Endometrium (tissue), 2 donors: Measurements from ENCODE around the gene BTBD8.

ENCODE experiments used
- FAIRE-seq: peaks from 2 replicates; lab custom pipeline; 2012; peaks lifted over from hg19 to GRCh38; lab: Jason Lieb, UNC
- donor health status: control.
- donor health status: control.

Gene BTBD8

DNA sequence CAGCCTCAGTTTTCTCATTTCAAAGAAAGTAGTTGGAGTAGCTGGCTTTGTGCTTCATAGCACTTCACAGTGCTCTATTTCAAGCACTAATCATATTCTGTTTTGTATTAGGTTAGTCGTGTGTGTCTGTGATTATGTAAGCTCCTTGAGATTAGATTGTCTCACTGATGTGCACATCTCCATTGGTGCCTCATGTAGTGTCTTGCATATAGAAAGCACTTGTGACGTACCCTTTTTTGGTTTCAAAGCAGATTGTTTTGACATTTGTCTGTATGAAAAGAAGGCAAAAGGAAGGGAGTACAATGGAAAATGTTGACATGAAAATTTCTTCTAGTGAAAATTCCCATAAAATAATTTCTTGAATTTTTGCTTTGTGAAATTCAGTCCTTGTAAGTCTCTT lies 13.9 kb downstream of the BTBD8 start:
- no peak for FAIRE-seq

DNA sequence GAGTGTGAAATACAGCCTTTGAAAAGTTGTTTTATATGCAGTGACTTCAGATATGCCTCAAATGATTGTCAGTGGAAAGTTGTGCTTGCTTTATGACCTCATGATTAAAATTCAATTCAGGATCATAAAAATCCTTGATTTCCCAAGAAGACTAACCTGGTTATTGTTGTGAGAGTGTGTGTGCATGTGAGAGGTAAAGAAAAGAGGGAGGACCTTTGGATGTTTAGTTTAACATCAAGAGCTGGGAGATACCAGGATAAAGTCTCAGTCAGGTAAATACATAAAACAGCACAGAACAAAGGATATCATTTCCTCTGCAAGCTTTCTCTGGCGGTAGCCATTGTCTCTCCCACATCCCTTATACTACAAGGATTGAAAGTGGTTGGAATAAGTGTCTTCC lies 14.4 kb downstream of the BTBD8 start:
- no peak for FAIRE-seq

DNA sequence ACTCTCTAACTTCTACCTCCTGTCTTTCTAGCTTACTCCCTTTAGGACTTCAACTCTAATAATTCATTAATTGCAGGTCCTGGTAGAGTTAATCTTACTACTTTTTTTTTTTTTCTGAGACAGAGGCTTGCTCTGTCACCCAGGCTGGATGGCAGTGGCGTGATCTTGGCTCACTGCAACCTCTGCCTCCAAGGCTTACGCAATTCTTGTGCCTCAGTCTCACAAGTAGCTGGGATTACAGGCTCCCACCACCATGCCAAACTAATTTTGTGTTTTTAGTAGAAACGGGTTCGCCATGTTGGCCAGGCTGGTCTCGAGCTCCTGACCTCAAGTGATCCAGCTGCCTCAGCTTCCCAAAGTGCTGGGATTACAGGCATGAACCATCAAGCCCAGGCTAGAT lies 15.7 kb downstream of the BTBD8 start:
- no peak for FAIRE-seq

DNA sequence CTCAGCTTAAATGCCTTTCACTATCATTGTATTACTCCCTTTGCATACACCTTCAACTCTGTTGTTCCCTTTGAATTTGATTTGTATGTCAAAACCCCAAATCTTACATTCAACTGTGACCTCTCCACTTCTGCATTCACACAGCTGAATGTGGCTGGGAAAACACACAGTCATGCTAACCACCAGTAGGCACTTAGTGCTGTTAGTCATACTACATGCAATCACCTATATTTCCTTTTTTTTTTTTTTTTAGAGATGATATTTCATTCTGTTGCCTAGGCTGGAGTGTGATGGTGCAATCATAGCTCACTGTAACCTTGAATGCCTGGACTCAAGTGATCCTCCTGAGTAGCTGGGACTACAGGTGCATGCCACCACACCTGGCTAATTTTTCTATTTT lies 16.2 kb downstream of the BTBD8 start:
- FAIRE-seq = no peak

DNA sequence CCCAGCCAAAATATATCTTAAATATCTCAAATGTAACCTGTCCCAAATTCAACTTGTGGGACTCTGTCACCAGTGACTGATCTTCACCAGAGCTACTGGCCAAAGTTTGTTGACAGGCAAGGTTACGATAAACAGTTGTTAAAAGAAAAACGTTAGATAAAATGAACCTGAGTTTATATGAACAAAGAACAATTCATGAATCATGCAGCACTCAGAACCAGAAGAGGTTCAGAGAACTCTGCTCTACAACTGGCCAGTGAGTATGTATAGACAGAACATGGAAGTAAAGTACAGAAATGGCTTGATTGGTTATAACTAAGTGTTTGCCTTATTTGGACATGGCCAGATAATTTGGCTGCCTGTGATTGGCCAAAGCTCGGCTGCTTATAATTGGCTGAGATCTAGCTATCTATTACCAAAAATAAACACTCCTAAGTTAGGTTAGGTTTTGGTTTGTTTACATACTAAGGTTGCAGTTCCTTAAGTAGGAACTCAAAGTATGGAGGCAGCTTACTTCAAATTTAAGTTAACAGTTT lies 25.5 kb downstream of the BTBD8 start:
- no peak for FAIRE-seq

DNA sequence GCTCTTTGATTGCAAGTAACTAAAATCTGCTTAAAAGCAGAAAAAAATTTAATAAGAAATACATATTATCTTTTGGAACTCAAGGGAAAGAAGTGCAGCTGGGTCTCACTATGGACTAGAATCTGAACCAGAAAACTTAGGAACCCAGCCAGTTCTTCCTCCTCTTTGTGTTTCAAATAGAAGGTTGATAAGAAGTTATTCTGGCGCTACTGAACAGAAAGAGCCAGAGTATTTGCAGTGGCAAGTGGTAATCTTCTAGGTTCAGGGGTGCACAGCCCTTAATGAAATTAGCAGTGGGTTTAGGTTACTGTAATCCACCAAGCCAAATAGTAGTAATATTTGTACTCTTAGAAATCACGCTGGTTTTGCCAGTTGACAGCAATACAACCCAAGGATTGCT lies 28.5 kb downstream of the BTBD8 start:
- FAIRE-seq = no peak

DNA sequence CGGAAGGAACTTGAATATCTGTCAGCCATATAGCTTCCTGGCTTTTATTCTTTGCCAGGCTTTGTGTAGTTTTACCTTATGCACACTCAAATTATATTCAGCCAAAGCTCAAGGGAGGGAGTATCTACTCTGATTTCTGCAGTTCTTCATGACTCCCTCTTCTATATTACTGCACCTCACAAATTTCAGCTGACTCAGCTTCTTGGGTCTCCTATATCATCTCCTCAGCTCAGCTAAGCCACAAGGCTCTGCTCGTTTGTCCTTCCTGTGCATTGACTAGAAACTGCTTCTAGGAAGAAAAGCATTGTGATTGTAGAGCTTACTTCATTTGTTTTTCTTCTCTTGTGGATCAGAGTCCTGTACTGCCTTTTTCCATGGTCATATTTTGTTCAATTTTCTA lies 37.4 kb downstream of the BTBD8 start:
- no peak for FAIRE-seq

DNA sequence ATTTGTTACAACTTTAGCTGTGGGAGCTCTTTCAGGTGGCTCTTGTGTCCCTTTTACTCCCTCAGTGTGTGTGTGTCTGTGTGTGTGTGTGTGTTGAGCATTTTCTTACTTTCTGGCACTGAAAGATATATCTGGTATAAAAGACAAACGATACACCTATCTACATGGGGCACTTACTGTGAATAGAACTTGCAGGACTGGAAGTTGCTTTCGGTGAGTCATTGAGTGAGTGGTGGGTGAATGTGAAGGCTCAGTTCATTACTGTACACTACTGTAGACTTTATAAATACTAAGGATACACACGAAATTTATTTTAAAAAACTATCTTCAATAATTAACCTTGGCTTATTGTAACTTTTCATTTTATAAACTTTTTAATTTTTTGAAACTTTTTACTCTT lies 38.7 kb downstream of the BTBD8 start:
- no peak for FAIRE-seq

DNA sequence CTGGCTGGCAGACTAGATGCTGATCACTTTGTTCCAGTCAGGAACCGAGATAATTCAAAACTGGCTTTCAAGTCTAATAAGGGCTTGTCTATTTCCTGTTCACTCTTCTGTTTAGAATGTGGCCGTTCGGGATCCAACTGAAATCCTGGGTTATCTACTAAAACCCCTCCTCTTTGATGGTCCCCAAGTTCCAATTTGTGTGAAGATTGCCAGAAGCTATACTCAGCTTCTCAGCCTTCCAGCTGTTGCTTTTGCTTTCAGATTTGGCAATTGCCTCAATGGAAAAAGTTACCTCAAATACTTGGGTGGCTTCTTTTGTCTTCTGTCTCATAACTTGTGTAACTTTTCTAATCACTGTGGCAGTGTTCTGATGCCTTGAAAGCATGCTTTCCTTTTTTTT lies 43.7 kb downstream of the BTBD8 start:
- FAIRE-seq = no peak

DNA sequence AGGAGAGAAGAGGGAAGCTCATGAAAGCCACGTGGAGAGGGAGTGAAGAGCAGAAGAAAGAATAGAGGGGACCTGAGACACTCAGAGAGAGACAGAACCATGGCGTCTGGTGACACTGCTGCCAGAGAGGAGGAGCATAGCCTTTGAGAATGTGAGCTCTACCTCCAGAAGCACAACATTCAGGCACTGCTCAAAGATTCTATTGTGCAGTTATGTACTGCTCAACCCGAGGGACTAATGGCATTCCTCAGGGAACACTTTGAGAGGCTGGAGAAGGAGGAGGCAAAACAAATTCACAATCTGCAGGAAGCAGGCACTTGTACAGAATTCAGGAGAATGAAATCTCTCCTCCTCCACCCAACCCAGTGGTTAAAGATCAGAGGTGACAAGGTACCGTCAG lies 45.1 kb downstream of the BTBD8 start:
- FAIRE-seq = no peak

DNA sequence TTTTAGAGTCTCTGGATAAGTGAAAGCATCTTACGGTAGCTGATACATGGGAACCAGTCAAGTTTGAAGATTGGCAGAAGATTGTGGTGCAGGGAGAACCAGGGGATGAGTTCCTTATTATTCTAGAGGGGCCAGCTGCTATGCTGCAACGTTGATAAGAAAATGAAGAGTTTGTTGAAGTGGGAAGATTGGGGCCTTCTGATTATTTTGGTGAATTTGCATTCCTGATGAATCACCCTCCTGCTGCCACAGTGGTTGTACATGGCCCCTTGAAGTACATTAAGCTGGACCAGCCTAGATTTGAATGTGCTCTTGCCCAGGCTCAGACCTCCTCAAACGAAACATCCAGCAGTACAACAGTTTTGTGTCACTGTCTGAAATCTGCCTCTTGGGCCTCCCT lies 45.9 kb downstream of the BTBD8 start:
- FAIRE-seq = no peak

DNA sequence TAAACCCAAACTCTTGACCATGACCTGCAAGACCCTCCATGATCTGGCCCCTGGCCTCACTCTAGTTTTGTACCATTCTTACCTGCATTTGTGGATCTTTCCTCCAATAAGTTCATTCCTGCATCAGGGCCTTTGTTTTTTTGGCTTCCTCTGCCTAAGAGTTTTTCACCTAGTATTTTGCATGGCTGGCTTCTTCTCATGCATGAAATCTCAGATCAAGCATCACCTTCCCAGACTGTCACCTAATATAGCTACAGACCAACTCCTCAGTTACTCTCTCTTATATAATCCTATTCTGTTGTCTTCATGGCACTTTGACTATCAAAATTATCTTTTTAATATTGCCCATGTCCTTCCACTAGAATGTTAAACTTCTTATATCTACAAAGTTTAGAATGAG lies 54.2 kb downstream of the BTBD8 start:
- FAIRE-seq = no peak

DNA sequence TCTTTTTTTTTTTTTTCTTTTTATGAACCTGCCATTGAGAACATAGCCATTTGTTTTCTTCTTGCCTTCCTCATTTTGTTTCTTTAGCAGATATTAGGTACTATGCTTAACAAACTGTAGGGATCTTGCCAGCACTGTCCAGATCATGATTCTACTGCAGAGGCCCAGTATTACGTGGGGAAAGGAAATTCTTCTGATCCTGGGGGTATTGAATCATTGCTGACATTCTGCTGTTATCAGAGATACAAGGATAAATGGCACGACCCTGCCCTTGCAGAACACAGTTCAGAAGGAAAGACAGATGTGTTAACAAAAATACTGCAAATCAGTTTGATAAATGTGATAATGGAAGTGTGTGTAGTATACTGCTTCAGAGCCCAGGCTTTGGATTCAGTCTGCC lies 56.2 kb downstream of the BTBD8 start:
- no peak for FAIRE-seq

DNA sequence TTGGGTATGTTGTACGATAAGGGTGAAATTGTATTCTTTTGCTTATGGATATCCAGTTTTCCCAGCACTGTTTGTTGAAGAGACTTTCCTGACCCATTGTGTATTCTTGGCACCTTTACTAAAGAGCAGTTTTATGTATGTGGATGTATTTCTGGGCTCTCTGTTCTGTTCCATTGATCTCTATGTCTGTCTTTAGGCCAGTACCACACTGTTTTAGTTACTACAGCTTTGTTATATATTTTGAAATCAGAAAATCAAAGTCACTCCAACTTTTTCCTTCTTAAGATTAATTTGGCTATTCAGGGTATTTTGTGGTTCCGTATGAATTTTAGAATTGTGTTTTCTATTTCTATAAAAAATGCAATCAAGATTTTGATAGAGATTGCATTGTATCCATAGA lies 74.8 kb downstream of the BTBD8 start:
- FAIRE-seq = no peak

DNA sequence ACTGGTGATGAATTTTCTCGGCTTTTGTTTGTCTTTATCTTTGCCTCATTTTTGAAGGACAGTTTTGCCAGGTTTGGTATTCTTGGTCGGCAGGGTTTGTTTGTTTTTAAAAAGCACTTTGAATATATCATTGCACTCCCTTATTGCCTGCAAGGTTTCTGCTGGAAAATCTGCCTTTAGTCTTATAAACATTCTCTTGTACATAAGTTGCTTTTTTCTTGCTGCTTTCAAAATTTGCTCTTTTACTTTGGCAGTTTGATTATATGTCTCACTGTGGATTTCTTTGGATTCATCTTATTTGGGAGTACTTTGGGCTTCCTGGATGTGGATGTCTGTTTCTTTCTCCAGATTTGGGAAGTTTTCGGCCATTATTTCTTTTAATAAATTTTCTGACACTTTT lies 79.4 kb downstream of the BTBD8 start:
- FAIRE-seq = no peak

DNA sequence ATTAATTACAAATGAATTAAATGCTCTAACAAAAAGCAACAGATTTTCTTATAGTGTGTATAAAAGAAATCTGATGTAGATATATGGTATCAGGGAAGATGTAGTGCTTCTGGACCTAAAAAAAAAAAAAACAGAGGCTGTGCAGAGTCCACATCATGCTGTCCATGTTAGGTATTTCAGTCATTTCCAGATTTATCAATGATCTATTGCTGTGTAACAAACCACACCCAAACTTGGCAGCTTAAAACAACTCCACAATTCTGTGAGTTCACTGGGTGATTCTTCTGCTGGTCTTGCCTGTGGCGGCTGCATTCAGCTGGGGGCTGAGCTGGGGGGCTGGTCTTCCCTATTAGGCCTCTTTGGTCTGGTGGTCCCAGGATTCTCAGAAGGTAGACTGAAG lies 85.2 kb downstream of the BTBD8 start:
- FAIRE-seq = no peak

DNA sequence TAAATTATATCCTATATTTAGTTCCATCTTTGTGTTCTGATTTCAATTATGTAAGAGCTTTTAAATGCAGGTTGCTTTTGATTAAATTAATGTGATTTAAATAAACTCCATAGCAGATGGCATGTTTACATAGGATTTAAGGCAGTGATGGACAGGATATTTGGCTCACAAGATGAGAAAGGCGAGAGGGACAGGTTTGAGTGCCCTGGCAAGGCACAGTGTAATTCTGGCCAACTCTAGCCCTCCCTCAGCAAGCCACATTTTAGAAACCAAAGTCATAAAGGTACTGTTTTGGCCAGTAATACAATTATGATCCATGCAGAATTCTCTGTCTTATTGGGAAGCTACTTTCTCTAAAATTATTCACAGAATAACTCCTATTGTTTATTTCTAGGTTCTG lies 87.0 kb downstream of the BTBD8 start:
- no peak for FAIRE-seq

DNA sequence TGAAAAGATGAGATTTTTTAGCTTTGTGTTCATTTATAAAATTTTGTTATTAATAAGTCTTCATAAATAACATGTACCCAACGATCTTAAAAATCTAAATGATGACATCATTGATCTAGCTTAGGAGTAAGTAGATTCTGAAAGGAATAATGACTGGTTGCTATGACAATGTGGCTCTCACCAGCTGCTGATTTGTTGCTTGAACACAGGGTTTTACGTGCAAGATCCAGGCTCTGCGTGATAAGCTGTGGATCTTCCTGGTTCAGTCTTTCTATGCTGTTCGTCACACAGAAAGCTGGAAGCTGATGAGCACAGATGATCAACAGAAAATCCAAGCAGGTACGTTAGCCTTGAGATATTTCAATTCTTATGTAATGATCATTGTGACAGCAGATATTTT lies 88.5 kb downstream of the BTBD8 start:
- no peak for FAIRE-seq

DNA sequence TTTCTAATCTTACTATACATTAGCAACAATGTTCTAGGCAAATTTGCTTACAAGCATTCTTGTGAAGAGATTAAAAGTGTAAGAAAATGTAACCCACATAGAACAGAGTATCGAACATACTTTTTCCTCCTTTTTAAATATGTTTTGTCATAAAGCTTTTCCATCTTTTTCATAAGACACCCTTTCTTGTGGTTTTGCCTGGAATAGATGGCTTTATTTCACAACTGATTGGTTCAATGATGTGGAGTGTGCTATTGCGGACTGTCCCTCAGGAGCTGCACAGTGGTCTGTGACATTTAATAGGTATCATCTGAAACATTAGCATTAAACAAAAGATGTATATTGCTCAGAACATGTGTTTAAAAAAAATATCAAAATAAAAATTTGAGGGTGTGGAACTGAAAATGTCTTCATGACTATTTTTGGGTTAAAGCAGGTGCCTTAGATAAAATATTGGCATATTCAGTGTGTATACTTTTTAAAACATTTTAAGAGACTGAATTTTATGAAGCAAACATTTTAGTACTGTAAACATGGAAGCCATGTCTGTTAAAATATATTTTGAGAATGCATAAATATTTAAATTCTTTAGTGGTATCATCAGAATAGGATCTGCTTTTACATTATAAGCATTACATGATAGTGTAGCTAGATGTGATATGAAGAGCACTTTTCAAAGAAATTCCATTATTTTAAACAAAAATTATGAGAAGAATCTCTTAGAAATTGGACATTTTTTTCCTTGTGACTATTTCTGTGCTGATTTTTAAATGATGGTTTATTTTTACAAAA lies 89.3 kb downstream of the BTBD8 start:
- FAIRE-seq = no peak

DNA sequence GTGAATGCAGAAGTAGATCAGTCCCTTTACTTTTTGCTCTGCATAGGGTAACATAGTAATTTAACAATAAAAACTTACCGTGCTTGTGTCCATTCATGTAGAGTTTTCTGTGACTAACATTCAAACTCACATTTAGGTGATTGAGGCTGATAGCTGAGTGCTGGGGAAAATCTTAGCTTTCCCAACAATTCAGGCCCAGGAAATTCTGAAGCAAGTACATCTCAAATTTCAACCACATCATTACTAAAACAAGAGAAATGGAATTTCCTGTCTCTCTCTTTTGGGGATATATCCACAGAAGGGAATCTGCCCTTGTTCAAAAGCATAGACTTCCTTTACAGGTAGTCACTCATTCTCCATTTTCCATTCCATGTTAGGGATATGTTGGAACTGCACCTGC lies 104.5 kb downstream of the BTBD8 start:
- FAIRE-seq = no peak

DNA sequence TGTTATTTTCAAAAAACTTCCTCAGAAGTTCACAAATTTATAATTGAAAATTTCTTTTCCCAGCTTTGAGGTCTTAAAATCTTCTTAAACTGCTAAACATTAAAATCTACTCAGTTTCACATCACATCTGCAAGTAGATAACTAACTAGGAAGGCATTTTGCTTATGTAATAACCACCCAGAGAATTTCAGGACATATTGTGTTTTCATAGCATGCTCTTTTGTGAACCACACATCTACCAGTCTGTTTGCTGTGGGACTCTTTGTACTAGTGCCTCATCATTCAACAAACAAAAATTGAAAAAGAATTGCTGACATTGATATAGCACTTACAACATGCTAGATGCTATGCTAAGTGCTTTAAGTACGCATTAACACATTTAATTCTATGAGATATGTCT lies 105.9 kb downstream of the BTBD8 start:
- no peak for FAIRE-seq

DNA sequence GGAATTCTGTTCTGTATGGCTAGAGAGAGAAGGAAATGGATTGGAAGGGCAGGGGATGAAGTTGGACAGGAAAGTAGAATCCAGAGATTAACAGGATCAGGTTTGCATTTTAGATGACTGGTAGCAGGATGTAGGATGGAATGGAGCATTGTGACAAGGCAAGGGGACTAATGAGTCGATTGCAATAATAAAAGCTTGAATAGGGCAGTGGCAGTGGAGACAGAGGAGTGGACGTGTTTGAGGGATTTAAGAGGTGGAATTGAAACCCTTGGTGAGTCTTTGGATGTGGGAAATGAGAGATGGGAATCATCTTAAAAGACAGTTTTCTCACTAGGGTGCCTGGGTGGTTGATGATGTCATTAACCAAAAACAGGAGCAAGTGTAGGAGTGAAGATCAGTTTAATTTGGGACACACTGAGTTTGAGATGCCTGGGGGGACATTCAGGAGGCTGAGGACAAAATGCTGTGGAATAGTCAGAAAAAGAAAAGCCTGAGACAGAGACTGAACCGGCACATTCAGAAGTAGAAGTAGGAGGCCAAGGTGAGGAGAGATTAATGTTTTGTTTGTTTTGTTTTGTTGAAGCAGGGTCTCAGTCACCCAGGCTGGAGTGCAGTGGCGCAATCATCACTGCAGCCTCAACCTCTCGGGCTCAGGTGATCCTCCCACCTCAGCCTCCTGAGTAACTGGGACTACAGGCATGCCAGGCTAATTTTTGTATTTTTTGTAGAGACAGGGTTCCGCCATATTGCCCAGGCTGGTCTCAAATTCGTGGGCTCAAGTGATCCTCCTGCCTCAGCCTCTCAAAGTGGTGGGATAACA lies 108.5 kb downstream of the BTBD8 start:
- FAIRE-seq = no peak

DNA sequence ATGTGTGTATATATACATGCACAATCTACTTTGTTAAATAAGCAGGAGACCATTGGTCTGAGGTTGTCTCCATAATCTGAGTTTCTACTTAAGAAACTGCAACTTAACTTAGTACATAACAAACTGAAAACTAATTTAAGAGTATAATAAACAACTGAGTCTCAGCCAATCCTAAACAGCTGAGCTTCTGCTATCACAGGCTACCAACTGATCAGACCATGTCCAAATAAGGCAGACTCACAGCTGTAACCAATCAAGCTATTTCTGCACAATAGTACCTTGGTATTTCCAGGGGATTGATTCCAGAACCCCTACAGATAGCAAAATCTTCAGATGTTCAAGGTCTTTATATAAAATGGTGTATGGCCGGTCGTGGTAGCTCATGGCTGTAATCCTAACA lies 111.6 kb downstream of the BTBD8 start:
- no peak for FAIRE-seq

DNA sequence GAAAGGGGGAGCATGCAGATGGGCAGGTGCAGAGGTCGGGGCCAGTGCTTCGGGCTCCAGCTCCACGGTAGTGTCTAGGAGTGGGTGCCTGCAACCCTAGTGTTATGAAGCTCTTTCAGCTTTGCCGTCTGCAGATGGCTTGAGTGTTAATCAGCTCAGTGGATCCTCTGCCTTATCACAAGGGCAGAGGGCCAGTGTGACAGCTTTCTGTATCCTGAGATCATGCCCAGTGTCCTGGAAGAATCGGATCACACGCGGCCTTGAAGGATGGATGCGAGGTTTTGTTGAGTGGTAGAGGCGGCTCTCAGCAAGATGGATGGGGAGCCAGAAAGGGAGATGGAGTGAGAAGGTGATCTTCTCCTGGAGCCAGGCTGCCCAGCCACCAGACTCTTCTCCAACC lies 112.1 kb downstream of the BTBD8 start:
- no peak for FAIRE-seq
